Middle frontal gyrus (tissue), 1 donor: Measurements from ENCODE around the gene CYTH2.
A peak's percentile ranks its signal among the peaks of the same experiment; 100 is the strongest.

Source experiments
- DNase-seq: peaks from one replicate; pipeline ENCODE4 v3.0.0-alpha.2; 2015; ENCODE audit warnings: low spot score; ENCODE audit errors: extremely low spot score

Gene CYTH2, protein sequence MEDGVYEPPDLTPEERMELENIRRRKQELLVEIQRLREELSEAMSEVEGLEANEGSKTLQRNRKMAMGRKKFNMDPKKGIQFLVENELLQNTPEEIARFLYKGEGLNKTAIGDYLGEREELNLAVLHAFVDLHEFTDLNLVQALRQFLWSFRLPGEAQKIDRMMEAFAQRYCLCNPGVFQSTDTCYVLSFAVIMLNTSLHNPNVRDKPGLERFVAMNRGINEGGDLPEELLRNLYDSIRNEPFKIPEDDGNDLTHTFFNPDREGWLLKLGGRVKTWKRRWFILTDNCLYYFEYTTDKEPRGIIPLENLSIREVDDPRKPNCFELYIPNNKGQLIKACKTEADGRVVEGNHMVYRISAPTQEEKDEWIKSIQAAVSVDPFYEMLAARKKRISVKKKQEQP

DNA sequence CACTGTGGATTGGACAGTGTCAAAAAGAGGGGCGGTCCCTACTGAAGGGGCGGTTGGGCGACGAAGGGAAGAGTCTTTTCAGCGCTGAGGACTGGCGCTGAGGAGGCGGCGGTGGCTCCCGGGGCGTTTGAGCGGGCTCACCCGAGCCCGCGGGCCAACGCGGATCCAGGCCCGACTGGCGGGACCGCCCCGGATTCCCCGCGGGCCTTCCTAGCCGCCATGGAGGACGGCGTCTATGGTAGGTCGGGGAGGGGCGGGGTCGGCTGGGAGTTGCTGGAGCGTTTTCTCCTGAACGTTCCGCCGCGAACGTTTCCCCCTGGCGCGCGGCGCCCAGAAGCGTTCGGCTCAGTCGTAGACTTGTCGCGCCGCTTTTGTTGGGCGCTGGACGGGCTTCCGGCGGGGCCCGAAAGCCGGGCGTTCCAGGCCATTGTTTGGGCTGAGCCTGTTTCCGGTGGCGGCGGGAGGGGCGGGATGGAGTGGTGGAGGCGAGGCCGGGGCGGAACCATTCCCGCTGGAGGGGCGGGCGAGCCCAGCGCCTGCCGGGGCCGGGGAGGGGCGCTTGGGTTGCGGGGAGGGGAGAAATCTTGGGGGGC, at the start of gene CYTH2:
TSS of gene CYTH2 (plus strand) at position 81 of the 593 bp plus-strand sequence. CDS start at position 220, 139 bp downstream.
- peak; percentile 28 for DNase-seq

DNA sequence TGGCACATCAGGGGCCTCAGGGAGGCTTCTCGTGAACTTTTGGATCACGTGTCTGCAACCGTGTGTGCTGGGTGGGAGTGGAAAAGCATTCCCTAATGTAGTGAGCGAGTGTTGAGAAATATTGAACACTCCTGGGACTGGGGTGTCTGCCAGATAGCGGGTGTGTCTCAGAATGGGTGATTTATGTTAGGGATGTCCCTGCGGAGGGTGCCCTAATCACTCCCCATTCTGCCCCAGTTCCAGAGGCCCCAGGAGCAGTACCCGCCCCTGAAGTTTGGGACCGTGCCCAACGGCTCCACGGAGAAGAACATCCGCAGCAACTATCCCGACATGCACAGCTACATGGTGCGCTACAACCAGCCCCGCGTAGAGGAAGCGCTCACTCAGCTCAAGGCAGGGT, 47.6 kb upstream of the CYTH2 start:
- DNase-seq, result no peak

DNA sequence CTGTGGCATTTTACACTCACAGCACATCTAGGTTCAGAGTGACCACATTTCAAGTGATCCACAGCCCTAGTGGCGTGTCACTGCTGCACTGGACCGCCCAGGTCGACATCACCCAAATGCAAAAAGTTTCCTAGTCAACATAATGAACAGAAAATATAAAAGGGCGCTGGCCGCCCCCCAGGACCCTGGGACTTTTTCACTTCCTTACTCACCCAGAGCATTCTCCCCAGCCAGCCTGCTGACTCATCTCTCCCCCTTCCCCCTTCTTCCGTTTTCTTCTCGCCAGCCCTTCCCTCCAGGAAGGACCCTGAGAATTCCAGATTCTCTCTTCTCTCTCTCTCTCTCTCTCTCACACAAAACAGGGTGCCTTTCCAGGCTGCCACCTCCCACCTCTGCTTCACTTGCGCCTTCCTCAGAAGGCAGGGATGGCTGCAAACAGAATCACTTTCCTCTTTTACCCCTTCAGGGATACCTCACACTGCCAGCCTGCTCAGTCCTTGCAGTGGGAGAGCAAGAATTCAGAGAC, 44.4 kb upstream of the CYTH2 start:
- no peak for DNase-seq

DNA sequence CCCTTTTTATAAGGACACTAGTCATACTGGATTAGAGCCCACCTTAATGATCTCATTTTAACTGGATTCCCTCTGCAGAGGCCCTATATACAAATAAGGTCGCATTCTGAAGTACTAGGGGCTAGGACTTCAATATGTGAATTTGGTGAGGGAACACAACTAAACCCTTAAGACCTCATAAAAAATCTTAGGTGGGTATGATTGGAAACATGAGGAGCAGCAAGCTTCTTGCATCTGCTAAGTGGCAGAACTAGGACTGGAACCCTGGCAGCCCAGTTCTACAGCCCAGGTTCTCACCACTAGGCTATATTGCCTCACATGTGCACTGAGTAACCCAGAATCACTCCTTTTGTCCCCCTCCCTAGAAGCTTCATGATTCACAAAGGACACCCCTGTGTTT, 40.5 kb upstream of the CYTH2 start:
- DNase-seq, result no peak

DNA sequence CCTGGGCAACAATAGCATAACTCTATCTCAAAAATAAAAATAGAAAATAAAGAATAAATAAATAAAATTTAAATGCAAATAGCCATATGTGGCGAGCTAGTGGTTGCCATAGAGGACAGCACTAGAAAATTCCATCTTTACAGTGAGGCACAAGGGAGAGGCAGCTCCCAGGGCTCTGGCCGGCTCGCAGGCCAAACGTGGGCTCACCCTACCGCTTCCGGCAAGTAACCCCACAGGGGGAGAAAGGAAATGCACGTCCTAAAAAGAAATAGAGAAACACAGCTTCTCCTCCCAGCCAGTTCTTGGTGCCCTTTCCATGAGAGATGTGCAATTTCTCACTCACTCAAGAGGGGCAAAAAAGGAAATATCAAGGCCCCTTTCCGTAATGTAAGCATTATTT, 35.8 kb upstream of the CYTH2 start:
- DNase-seq, result no peak

DNA sequence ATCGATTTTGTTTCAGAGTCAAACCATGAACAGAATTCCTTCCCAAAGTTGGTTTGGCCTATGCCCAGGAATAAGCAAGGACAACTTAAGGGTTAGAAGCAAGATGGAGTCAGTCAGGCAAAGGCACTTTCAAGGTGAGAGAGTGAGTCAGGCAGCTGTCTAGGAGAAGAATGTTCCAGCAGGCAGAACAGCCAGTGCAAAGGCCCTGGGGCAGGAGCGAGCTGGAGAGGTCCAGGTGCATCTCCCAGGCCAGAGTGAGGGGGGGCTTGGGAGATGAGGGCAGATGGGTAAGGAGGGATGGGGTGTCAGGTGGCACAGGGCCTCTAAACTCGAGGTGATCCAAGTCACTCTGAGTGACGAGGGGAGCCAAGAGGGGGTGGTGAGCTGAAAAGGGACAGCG, 32.6 kb upstream of the CYTH2 start:
- no peak for DNase-seq

DNA sequence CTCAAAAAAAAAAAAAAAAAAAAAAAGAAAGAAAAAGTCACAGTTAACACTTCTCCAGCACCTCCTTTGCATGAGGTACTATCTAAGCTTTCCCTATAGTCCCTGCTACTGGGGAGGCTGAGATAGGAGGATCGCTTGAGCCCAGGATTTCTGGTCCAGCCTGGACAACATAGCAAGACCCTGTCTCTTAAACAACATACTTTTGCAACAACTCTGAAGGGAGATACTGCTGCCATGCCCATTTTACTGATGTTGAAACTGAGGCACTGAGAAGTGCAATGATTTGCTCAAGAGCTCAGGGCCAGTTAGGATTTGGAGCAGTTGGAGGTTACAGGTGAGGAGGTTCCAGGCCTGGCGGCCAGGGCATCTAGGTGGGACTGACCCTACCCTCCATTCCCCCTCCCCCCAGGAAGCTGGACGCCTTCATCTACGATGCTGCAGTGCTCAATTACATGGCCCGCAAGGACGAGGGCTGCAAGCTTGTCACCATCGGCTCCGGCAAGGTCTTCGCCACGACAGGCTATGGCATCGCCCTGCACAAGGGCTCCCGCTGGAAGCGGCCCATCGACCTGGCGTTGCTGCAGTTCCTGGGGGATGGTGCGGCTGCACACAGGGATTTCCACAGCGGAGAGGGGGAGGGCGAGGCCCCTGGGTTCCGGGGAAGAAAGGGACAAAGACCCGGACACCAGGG, 27.7 kb upstream of the CYTH2 start:
- DNase-seq, result no peak

DNA sequence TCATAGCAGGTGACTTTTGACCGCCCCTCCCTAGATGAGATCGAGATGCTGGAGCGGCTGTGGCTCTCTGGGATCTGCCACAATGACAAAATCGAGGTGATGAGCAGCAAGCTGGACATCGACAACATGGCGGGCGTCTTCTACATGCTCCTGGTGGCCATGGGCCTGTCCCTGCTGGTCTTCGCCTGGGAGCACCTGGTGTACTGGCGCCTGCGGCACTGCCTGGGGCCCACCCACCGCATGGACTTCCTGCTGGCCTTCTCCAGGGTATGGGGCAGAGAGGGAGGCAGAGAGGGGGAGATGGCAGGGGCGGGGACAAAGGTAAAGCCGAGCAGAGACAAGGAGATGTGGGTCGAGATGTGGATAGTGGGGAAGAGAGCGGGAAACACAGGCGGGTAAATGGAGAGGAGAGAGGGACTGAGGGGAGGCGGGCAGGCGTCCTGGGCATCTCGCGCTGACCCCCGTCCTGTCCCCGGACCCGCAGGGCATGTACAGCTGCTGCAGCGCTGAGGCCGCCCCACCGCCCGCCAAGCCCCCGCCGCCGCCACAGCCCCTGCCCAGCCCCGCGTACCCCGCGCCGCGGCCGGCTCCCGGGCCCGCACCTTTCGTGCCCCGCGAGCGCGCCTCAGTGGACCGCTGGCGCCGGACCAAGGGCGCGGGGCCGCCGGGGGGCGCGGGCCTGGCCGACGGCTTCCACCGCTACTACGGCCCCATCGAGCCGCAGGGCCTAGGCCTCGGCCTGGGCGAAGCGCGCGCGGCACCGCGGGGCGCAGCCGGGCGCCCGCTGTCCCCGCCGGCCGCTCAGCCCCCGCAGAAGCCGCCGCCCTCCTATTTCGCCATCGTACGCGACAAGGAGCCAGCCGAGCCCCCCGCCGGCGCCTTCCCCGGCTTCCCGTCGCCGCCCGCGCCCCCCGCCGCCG, 26.8 kb upstream of the CYTH2 start:
- DNase-seq, result no peak

DNA sequence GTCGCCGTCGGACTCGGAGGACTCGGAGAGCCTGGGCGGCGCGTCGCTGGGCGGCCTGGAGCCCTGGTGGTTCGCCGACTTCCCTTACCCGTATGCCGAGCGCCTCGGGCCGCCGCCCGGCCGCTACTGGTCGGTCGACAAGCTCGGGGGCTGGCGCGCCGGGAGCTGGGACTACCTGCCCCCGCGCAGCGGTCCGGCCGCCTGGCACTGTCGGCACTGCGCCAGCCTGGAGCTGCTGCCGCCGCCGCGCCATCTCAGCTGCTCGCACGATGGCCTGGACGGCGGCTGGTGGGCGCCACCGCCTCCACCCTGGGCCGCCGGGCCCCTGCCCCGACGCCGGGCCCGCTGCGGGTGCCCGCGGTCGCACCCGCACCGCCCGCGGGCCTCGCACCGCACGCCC, 25.9 kb upstream of the CYTH2 start:
- no peak for DNase-seq

DNA sequence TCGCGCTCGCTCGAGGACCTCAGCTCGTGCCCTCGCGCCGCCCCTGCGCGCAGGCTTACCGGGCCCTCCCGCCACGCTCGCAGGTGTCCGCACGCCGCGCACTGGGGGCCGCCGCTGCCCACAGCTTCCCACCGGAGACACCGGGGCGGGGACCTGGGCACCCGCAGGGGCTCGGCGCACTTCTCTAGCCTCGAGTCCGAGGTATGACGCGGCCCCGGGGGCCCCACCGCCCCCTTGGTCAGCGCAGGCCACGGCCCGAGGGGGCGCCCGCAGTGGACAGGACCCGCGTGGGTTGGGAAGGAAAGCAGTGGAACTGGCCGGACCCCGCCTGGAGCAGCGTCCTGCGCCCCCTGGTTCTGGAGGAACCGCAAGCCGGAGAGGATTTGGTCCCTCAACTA, 25.4 kb upstream of the CYTH2 start:
- no peak for DNase-seq

DNA sequence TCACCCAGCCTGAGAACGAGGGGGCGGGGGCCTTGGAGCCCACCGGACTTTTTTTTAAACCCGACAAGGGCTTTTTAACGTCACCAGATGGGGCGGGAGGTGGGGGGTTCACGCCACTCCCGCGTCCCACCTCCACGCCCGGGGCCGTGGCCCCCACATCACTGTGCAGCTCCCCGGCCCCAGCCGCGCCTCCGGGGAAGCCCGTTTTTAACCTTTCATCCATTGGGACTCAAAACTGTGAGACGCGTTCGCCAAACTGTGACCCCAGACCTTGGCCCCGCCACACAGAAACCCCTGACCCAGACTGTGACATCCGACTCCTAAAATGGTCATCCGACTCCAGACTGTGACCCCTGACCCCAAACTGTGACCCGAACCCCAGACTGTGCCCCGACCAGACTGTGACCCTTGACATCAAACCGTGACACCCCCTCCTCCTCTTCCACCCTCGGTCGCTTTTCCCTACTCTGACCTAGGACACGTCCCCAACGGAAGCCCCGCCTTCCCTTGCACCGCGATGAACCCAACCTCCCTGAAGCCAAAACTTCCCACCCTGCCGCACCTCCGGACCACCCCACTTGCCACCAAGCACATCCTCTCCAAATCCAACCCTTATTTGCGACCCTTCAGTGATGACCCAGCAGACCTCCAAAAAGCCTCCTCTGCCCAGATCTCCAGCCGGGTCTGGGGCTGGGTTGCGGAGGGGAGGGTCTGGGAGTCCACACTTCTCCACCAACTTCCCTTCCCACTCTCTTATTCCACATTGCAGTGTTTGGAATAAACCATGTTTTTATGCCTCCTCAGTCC, 24.8 kb upstream of the CYTH2 start:
- DNase-seq, result no peak

DNA sequence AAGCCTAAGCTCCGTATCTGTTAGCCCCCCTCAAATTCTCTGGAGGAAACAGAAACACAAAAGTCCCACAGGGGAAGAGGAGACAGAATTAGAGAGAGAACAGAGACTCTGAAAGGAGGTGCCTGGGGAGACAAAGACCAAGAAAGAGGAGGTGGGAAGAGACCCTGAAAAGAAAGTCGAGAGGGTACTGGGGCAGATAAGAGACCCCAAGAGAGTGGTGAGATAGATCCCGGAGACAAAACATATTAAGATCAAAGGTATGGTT, 24.3 kb upstream of the CYTH2 start:
- no peak for DNase-seq

DNA sequence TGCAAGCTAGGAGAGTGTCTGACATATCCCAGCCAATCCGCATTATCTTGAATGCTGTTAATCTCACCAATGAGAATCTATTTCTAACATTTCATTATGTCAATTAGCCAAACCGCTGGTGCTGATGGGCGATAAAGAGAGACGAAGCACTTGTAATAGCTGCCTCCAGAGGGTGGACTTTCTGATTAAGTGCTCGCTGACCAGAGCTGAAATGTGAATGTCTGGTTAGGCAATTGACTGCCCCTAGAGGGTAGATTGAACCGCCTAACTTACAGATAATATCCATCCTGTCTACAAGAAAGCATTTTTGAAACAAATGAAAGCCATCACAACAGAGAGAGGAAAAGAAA, 23.9 kb upstream of the CYTH2 start:
- no peak for DNase-seq

DNA sequence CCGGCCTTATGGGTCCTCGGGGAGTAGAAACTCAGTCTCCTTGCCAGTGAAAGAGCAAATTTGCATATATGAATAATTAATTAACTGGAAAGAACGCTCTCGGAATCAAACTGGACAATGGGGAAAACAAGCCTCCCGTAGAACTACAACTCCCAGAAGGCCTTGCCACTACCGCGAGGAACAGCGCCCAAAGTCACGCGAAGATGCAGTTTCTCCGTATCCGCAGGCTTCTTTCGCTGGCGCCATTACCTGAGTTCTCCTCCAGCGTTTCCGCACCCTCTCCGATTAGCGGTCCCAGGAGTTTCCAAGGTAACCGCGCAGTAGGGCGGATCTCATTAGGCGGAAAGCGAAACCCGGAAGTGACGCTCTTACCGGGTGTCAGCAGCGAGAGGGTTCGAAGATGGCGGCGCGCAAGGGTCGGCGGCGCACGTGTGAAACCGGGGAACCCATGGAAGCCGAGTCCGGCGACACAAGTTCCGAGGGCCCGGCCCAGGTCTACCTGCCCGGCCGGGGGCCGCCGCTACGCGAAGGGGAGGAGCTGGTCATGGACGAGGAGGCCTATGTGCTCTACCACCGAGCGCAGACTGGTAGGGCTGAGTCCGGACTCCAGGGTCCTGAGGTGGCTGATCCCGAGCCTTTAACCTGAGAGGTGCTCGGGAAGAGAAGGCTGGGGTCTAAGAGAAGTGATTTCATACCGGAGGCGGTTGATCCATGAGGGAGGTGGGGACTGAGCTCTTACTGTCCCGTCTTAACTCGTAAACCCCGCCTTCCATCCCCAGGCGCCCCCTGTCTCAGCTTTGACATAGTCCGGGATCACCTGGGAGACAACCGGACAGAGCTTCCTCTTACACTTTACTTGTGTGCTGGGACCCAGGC, 23.3 kb upstream of the CYTH2 start, which contains the start of gene GRWD1:
TSS of gene GRWD1 (plus strand) at position 378 of the 876 bp plus-strand sequence. CDS start at position 401, 23 bp downstream.
- peak; percentile 90 for DNase-seq

DNA sequence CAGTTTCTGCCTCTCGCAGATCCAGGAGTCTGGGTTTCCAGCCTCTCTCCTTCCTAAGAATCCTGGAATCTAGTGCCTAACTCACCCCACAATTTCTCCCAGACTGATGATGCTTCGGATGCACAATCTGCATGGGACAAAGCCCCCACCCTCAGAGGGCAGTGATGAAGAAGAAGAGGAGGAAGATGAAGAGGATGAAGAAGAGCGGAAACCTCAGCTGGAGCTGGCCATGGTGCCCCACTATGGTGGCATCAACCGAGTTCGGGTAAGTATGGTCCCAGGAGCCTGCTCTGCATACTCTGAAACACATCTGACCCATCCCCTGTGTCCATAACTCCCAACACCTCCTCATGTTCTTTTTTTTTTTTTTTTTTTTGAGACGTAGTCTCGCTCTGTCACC, 22.6 kb upstream of the CYTH2 start:
- no peak for DNase-seq

DNA sequence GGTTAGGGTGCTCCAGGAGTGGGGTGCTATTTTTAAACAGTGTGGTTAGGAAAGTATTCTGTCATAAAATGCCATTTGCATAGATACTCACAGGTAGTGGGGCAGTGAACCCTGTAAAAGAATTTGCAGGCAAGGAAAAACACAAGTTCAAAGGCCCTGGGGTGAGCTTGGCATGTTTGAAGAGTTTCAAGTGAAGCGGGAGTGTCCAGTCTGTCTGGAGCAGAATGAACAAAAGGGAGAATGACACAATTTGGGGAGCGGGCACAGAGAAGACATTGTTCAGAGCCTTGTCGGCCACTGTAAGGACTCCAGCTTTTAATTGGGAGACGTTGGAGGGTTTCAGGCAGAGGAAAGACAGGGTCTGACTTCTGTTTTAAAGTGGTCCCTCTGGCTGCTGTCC, 20.6 kb upstream of the CYTH2 start:
- DNase-seq, result no peak

DNA sequence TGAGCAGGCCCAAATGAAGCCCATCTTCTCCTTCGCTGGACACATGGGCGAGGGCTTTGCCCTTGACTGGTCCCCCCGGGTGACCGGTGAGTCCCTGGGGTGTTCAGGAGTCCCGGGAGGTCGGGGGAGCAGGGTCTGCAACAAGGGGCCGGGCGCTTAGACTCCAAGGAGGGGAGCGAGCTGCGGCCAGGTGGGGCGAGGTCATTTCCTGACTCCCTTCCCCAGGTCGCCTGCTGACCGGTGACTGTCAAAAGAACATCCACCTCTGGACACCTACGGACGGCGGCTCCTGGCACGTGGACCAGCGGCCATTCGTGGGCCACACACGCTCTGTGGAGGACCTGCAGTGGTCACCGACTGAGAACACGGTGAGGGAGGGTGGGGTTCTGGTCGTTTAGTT, 18.7 kb upstream of the CYTH2 start:
- no peak for DNase-seq

DNA sequence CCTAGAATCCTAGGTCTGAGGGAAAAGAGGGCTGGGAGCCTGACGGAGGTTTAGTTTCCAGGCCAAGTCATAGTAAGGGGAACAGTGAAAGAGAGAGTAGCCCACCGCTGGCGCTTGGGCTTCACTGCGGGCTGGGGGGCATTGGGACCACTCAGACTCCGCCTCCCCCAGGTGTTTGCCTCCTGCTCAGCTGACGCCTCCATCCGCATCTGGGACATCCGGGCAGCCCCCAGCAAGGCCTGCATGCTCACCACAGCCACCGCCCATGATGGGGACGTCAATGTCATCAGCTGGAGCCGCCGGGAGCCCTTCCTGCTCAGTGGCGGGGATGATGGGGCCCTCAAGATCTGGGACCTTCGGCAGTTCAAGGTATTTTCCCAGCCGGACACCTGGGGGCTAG, 18.3 kb upstream of the CYTH2 start:
- DNase-seq, result no peak

DNA sequence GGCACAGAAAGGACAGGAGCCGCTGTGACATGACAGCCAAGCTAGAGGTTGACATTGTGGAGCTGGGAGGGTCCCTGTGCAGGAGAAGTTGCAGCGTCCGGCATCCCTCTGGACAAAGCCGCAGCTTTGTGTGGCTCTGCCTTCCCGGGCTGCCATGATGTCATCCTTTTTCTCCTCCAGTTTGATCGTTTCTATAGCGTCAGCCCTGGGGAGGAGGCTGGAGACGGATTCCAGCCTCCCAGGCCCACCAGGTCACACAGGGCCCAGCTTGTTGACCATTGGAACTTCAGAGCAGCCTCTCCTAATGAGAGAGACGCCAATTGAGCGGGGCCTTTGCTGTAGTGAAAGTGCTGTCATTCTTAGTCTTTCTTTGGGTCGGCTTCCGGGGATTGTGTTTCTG, 17.5 kb upstream of the CYTH2 start:
- no peak for DNase-seq
